A673 (cell line): Measurements from ENCODE around the gene NIN. TPM values are rescaled to one million over a fixed set of nuclear protein-coding genes. Genes with fewer than 3 reads are reported as not detected.

ENCODE experiments used
- BruUV-seq: library from RNA; stranded (reverse); fragments of 400-500 nt; replicated peaks from 2 replicates; lab custom pipeline; 2021; lab: Mats Ljungman, UMichigan
- CTCF ChIA-PET: fragments of 300-600 bp; sonication (Branson Sonifier 250); formaldehyde crosslinking; loops from one replicate; lab custom pipeline; 2022; ENCODE audit warnings: antibody characterized with exemption; lab: Charles Lee
- POLR2A ChIA-PET: fragments of 300-600 bp; sonication (Branson Sonifier 250); formaldehyde crosslinking; loops from one replicate; lab custom pipeline; 2022; ENCODE audit warnings: antibody characterized with exemption; ENCODE audit not compliant: low non-redundant PET; lab: Charles Lee
- DNase-seq: peaks from one replicate; pipeline ENCODE4 v3.0.0-alpha.2; 2015; ENCODE audit warnings: low spot score
- H3K27ac ChIP-seq: fragments of 200-600 bp; sonication (generic); 2 replicates; pipeline ENCODE4 v1.5.1; 2016; ENCODE audit warnings: mixed run types, low read depth, mild to moderate bottlenecking, mixed read lengths, antibody characterized with exemption, low read length; ENCODE audit not compliant: poor library complexity, severe bottlenecking
- H3K27me3 ChIP-seq: fragments of 200-600 bp; sonication (generic); replicated peaks from 2 replicates; pipeline ENCODE4 v1.6.1; 2017; ENCODE audit warnings: mixed run types, low read depth, mild to moderate bottlenecking, mixed read lengths, antibody characterized with exemption, low read length; ENCODE audit not compliant: insufficient read depth, poor library complexity
- H3K36me3 ChIP-seq: fragments of 200-600 bp; sonication (generic); 2 replicates; pipeline ENCODE4 v1.6.1; 2016; ENCODE audit warnings: mixed run types, mild to moderate bottlenecking, mixed read lengths, antibody characterized with exemption, low read length; ENCODE audit not compliant: insufficient read depth, poor library complexity, severe bottlenecking
- H3K4me1 ChIP-seq: fragments of 200-600 bp; sonication (generic); 2 replicates; pipeline ENCODE4 v1.6.1; 2017; ENCODE audit warnings: mixed run types, mild to moderate bottlenecking, mixed read lengths, antibody characterized with exemption, low read length; ENCODE audit not compliant: insufficient read depth, poor library complexity, severe bottlenecking
- H3K4me3 ChIP-seq: fragments of 200-600 bp; sonication (generic); 2 replicates; pipeline ENCODE4 v1.5.1; 2016; ENCODE audit warnings: low read depth, mixed run types, mild to moderate bottlenecking, mixed read lengths, low read length; ENCODE audit not compliant: poor library complexity, severe bottlenecking
- H3K9me3 ChIP-seq: fragments of 200-600 bp; sonication (generic); 2 replicates; pipeline ENCODE4 v1.6.1; 2016; ENCODE audit warnings: mixed run types, low read depth, mild to moderate bottlenecking, mixed read lengths, antibody characterized with exemption, low read length; ENCODE audit not compliant: poor library complexity, severe bottlenecking
- CTCF ChIP-seq: fragments of 300-800, 200-600 bp; sonication (generic); conservative IDR thresholded peaks from 2 replicates; pipeline ENCODE4 v1.5.1; 2017; ENCODE audit warnings: low read depth, mild to moderate bottlenecking, antibody characterized with exemption, low read length, moderate library complexity, mixed read lengths
- EZH2 ChIP-seq: fragments of 200-600 bp; sonication (generic); IDR thresholded peaks from 2 replicates; pipeline ENCODE4 v1.6.1; 2017; ENCODE audit warnings: borderline replicate concordance, low read depth, mild to moderate bottlenecking, mixed read lengths, antibody characterized with exemption, low read length; ENCODE audit not compliant: poor library complexity, severe bottlenecking
- intact Hi-C: fragments of 100-400 bp; cut with micrococcal nuclease; formaldehyde crosslinking; loops from one replicate; pipeline ENCODE4 v1.10.0; 2022; ENCODE audit not compliant: unreplicated experiment
- total RNA-seq: library from RNA; stranded (reverse); gene quantifications from 2 replicates; pipeline ENCODE4 v1.2.3, GENCODE V29; 2021

Gene NIN
- total RNA-seq, 1 experiment from 2014 or later, result 63.5 TPM

GRCh38 chr14:50770586-50770985, 60.4 kb downstream of the NIN start:
- DNase-seq, result no peak
- no TSS peak for BruUV-seq
- no peak overlapping the region for H3K27ac ChIP-seq
- H3K4me1 ChIP-seq, result no peaks in the 10 kb centered on the region
- intact Hi-C loops, result loop anchor here (5.0 kb wide), 1 partner anchor 153 kb away; no protein-coding TSS in a partner anchor
- no peak for TF ChIP-seq CTCF
- no peak overlapping the region for H3K4me3 ChIP-seq
- no peaks in the 10 kb centered on the region for H3K9me3 ChIP-seq
- POLR2A ChIA-PET, result no interaction called here
- no peaks in the 10 kb centered on the region for H3K27me3 ChIP-seq
- CTCF ChIA-PET, result no interaction called here
- peaks cover 37% of the 10 kb centered on the region for H3K36me3 ChIP-seq

GRCh38 chr14:50769863-50770500, 61.0 kb downstream of the NIN start:
- CTCF ChIA-PET, result no interaction called here
- POLR2A ChIA-PET, result no interaction called here
- BruUV-seq, result no TSS peak
- Histone ChIP-seq H3K36me3 (peaks cover 40% of the 10 kb centered on the region), H3K4me1 (no peaks in the 10 kb centered on the region), H3K27me3 (no peaks in the 10 kb centered on the region), H3K9me3 (no peaks in the 10 kb centered on the region), H3K27ac (no peak overlapping the region), H3K4me3 (no peak overlapping the region)
- TF ChIP-seq CTCF (no peak), EZH2 (no peak)
- intact Hi-C loops, result loop anchor here (5.0 kb wide), 1 partner anchor 153 kb away; no protein-coding TSS in a partner anchor
- DNase-seq, result no peak

- H3K27ac ChIP-seq, result no peak overlapping the region
- TF ChIP-seq EZH2 (no peak), CTCF (no peak)
- H3K9me3 ChIP-seq, result no peaks in the 10 kb centered on the region
- peaks cover 40% of the 10 kb centered on the region for H3K36me3 ChIP-seq
- POLR2A ChIA-PET, result no interaction called here
- no peaks in the 10 kb centered on the region for H3K27me3 ChIP-seq
- no peak for DNase-seq
- intact Hi-C loops, result no loop called here
- BruUV-seq, result no TSS peak
- H3K4me1 ChIP-seq, result no peaks in the 10 kb centered on the region
- CTCF ChIA-PET, result no interaction called here
- no peak overlapping the region for H3K4me3 ChIP-seq
Observed at GRCh38 chr14:50768680-50769079, 62.3 kb downstream of the NIN start.
